Loucy (cell line): ENCODE data around the gene CPED1.

ENCODE experiments used
- H2AFZ ChIP-seq: fragments of 200-600 bp; sonication (generic); 2 replicates; pipeline ENCODE4 v1.6.0; 2016; ENCODE audit warnings: antibody characterized with exemption, mild to moderate bottlenecking, low read length, moderate library complexity
- H3F3A ChIP-seq: fragments of 200-600 bp; 2 replicates; pipeline ENCODE4 v1.6.0; 2016; ENCODE audit warnings: antibody characterized with exemption, low read depth, mild to moderate bottlenecking
- H3K27me3 ChIP-seq: fragments of 200-600 bp; sonication (generic); 2 replicates; pipeline ENCODE4 v1.6.1; 2014; ENCODE audit warnings: low read length, mild to moderate bottlenecking; ENCODE audit not compliant: insufficient read depth, poor library complexity, severe bottlenecking
- H3K36me3 ChIP-seq: fragments of 200-600 bp; sonication (generic); 2 replicates; pipeline ENCODE4 v1.6.1; 2016; ENCODE audit warnings: low read length; ENCODE audit not compliant: insufficient read depth
- H3K4me1 ChIP-seq: fragments of 200-600 bp; sonication (generic); 2 replicates; pipeline ENCODE4 v1.5.1; 2014; ENCODE audit warnings: low read length, mild to moderate bottlenecking; ENCODE audit not compliant: insufficient read depth, poor library complexity, severe bottlenecking
- H3K4me2 ChIP-seq: fragments of 200-600 bp; sonication (generic); 2 replicates; pipeline ENCODE4 v1.6.0; 2014; ENCODE audit warnings: antibody characterized with exemption, low read length, low read depth, mild to moderate bottlenecking; ENCODE audit not compliant: poor library complexity, severe bottlenecking
- H3K4me3 ChIP-seq: fragments of 200-600 bp; sonication (generic); 2 replicates; pipeline ENCODE4 v1.5.1; 2014; ENCODE audit warnings: low read length, mild to moderate bottlenecking, mixed read lengths; ENCODE audit not compliant: poor library complexity, severe bottlenecking
- H3K79me2 ChIP-seq: fragments of 200-600 bp; sonication (generic); 2 replicates; pipeline ENCODE4 v1.6.1; 2014; ENCODE audit warnings: low read length; ENCODE audit not compliant: insufficient read depth
- H3K9ac ChIP-seq: fragments of 200-600 bp; sonication (generic); 2 replicates; pipeline ENCODE4 v1.6.0; 2014; ENCODE audit warnings: mild to moderate bottlenecking, low read depth, low read length, moderate library complexity; ENCODE audit not compliant: poor library complexity, severe bottlenecking
- H3K9me2 ChIP-seq: fragments of 200-600 bp; sonication (generic); replicated peaks from 2 replicates; pipeline ENCODE4 v1.6.1; 2016; ENCODE audit warnings: low read depth, low read length, mixed read lengths
- H3K9me3 ChIP-seq: fragments of 200-600 bp; sonication (generic); 2 replicates; pipeline ENCODE4 v1.6.1; 2014; ENCODE audit warnings: mild to moderate bottlenecking, antibody characterized with exemption, low read length, low read depth; ENCODE audit not compliant: insufficient read depth
- H4K20me1 ChIP-seq: fragments of 200-600 bp; sonication (generic); 2 replicates; pipeline ENCODE4 v1.6.0; 2014; ENCODE audit warnings: antibody characterized with exemption, low read length, mild to moderate bottlenecking; ENCODE audit not compliant: insufficient read depth, poor library complexity, severe bottlenecking
- EZH2phosphoT487 ChIP-seq: fragments of 200-600 bp; IDR thresholded peaks from 2 replicates; pipeline ENCODE4 v1.6.1; 2018; ENCODE audit warnings: antibody characterized with exemption, mild to moderate bottlenecking, moderate library complexity, borderline replicate concordance
- TF ChIP-seq, protein P1 (sequence below): fragments of 200-600 bp; sonication (generic); conservative IDR thresholded peaks from 2 replicates; pipeline ENCODE4 v1.5.1; 2014; ENCODE audit warnings: mild to moderate bottlenecking, antibody characterized with exemption, low read length

The CPED1 gene

DNA sequence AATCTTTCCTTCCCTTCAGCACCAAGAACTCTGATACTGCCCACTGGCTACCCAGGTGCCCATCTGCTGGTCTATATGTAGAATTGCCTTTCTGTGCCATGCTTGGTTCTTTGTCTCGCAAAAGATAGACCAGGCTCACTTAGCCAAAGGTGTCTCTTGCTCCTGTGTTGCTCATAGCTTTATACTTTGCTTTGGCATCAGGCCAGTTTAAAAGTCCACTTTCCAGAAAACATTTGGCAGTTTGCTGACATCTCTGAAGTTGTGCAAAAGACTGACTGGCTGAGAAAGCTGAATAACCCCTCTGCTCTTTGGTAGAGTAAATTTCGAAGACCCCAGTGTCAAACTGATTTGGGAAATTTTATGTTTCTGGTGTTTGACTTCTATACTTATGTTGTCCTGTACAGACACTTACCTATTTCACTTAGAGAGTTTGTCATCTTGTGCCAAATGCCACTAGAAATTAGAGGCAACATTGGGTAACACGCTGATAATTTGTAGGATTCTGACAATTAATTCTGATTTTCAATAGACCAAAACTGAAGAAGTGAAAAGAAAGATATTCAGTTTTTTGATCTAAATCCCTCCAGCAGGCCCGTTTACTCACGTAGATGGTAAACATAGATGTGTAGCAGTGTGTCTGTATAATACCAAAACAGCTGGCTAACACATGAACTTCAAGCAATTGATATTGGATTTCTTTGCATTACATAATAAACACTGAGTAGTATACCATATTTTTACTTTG is 91.1 kb downstream of the CPED1 start:
- no peak overlapping the region for H3K4me3 ChIP-seq
- H3K79me2 ChIP-seq: no peaks in the 10 kb centered on the region
- no peaks in the 10 kb centered on the region for H3F3A ChIP-seq
- H3K36me3 ChIP-seq: no peaks in the 10 kb centered on the region
- no peaks in the 10 kb centered on the region for H3K9me3 ChIP-seq
- no peak overlapping the region for H3K9ac ChIP-seq
- H3K4me2 ChIP-seq: no peak overlapping the region
- no peaks in the 10 kb centered on the region for H3K9me2 ChIP-seq
- H2AFZ ChIP-seq: peak overlapping the region; percentile 62; the same call in 1 of the 2 replicates
- no peaks in the 10 kb centered on the region for H4K20me1 ChIP-seq
- no peaks in the 10 kb centered on the region for H3K4me1 ChIP-seq
- TF ChIP-seq, protein P1, sequence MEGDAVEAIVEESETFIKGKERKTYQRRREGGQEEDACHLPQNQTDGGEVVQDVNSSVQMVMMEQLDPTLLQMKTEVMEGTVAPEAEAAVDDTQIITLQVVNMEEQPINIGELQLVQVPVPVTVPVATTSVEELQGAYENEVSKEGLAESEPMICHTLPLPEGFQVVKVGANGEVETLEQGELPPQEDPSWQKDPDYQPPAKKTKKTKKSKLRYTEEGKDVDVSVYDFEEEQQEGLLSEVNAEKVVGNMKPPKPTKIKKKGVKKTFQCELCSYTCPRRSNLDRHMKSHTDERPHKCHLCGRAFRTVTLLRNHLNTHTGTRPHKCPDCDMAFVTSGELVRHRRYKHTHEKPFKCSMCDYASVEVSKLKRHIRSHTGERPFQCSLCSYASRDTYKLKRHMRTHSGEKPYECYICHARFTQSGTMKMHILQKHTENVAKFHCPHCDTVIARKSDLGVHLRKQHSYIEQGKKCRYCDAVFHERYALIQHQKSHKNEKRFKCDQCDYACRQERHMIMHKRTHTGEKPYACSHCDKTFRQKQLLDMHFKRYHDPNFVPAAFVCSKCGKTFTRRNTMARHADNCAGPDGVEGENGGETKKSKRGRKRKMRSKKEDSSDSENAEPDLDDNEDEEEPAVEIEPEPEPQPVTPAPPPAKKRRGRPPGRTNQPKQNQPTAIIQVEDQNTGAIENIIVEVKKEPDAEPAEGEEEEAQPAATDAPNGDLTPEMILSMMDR: peak; percentile 34; the same call in 1 of the 2 replicates
- TF ChIP-seq EZH2phosphoT487: no peak
- H3K27me3 ChIP-seq: no peaks in the 10 kb centered on the region

DNA sequence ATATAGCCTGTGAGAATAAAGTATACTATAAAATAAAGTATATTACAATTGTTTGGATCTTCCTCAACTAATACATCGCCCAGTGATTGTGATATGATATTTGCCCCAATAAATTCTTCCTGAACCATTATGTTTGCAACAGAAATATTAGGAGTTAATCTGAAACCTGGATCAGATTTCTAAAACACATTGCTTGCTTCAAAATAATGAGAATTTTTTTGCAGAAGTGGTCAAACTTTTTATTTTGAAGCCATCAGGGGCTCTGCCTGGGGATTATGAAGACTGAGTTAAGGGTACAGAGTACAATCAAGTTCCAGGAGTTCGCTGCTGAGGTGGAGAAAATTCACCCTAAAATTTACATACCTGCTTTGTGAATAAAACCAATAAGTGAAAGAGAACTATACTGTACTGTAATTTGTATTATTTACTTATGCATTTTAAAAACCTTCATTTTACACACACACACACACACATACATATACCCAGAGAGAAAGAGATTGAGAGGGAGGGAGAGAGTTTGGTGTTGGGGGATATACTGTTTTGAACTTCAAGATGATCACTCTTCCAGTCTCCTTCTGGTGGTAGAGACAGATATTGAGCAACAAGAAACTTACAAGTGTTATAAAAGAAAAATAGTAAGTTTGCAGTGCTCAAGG is 91.9 kb downstream of the CPED1 start:
- no peaks in the 10 kb centered on the region for H3K36me3 ChIP-seq
- no peak overlapping the region for H3K9ac ChIP-seq
- H3K9me3 ChIP-seq: no peaks in the 10 kb centered on the region
- no peaks in the 10 kb centered on the region for H4K20me1 ChIP-seq
- no peaks in the 10 kb centered on the region for H3F3A ChIP-seq
- H2AFZ ChIP-seq: no peak overlapping the region
- no peaks in the 10 kb centered on the region for H3K27me3 ChIP-seq
- H3K4me2 ChIP-seq: no peak overlapping the region
- no peaks in the 10 kb centered on the region for H3K9me2 ChIP-seq
- TF ChIP-seq, protein P1: no peak
- TF ChIP-seq EZH2phosphoT487: no peak
- H3K4me3 ChIP-seq: no peak overlapping the region
- no peaks in the 10 kb centered on the region for H3K4me1 ChIP-seq
- no peaks in the 10 kb centered on the region for H3K79me2 ChIP-seq

DNA sequence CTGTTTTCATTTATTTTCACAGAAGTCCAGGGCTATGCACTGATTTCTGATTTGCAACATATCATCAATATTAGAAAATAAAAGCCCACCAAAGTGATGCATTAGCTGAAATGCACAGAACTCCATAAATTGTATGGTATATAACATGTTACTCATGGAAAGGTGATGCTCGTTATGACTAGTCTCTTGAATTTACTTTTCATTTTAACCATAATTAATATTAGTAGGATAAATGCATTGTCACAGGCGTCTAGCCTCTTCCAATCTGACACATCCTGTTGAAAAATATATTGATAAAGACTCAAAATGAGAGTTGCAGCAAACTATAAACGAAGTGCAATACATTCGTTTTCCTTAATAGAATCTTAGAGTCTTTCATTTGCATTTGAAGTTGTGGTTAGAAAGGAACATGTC is 92.4 kb downstream of the CPED1 start:
- no peaks in the 10 kb centered on the region for H3K9me3 ChIP-seq
- H3K36me3 ChIP-seq: no peaks in the 10 kb centered on the region
- no peaks in the 10 kb centered on the region for H3K79me2 ChIP-seq
- no peaks in the 10 kb centered on the region for H3F3A ChIP-seq
- no peaks in the 10 kb centered on the region for H3K4me1 ChIP-seq
- no peaks in the 10 kb centered on the region for H4K20me1 ChIP-seq
- no peak overlapping the region for H2AFZ ChIP-seq
- no peaks in the 10 kb centered on the region for H3K27me3 ChIP-seq
- no peak overlapping the region for H3K9ac ChIP-seq
- no peak overlapping the region for H3K4me2 ChIP-seq
- no peak overlapping the region for H3K4me3 ChIP-seq
- H3K9me2 ChIP-seq: no peaks in the 10 kb centered on the region
- TF ChIP-seq, protein P1: no peak
- no peak for TF ChIP-seq EZH2phosphoT487
